Heart right ventricle (tissue), 16 donors: Measurements from ENCODE around the gene KCNMA1. TPM values are rescaled to one million over a fixed set of nuclear protein-coding genes. Genes with fewer than 3 reads are reported as not detected.

ENCODE experiments used
- ATAC-seq, 8 donors: fragments of 200-7000 bp; cut with Tn5 transposase; one replicate each; pipeline ENCODE4 v1.9.1; 2020; ENCODE audit warnings: mild to moderate bottlenecking in 8 of 8, moderate library complexity in 8 of 8, moderate number of reproducible peaks in 1 of 8
- DNase-seq, 2 donors: peaks; one replicate each; pipeline ENCODE4 v3.0.0-alpha.2; 2020
- H3K27ac ChIP-seq, 10 donors: fragments of 200-600 bp; sonication (generic) in 2 of 10; one replicate each; pipeline versions ENCODE4 v1.5.0 to v1.8.0; 2020 to 2022; ENCODE audit warnings: mild to moderate bottlenecking in 3 of 10
- H3K27me3 ChIP-seq, 7 donors: fragments of 200-600 bp; one replicate each; pipeline ENCODE4 v1.8.0; 2021 to 2022; ENCODE audit warnings: mild to moderate bottlenecking in 2 of 7
- H3K36me3 ChIP-seq, 9 donors: fragments of 200-600 bp; sonication (generic) in 1 of 9; one replicate each; pipeline versions ENCODE4 v1.5.0 to v1.8.0; 2020 to 2022; ENCODE audit warnings: mild to moderate bottlenecking in 2 of 9
- H3K4me1 ChIP-seq, 9 donors: fragments of 200-600 bp; sonication (generic) in 1 of 9; one replicate each; pipeline versions ENCODE4 v1.5.0 to v1.8.0; 2020 to 2022; ENCODE audit warnings: mild to moderate bottlenecking in 4 of 9
- H3K4me3 ChIP-seq, 10 donors: fragments of 200-600 bp; sonication (generic) in 2 of 10; one replicate each; pipeline versions ENCODE4 v1.5.0 to v1.8.0; 2020 to 2022; ENCODE audit warnings: mild to moderate bottlenecking in 7 of 10, moderate library complexity in 2 of 10
- H3K9me3 ChIP-seq, 11 donors: fragments of 200-600 bp in 10 of 11; sonication (generic) in 2 of 11; one replicate each; pipeline versions ENCODE4 v1.5.0 to v1.8.0; 2013 to 2022; ENCODE audit warnings: mild to moderate bottlenecking in 2 of 11, control low read depth in 1 of 11, moderate library complexity in 1 of 11
- CTCF ChIP-seq, 9 donors: fragments of 200-600 bp; sonication (generic) in 2 of 9; IDR thresholded peaks; one replicate each; pipeline versions ENCODE4 v1.5.0 to v1.8.0; 2021 to 2022; ENCODE audit warnings: antibody characterized with exemption in 9 of 9, mild to moderate bottlenecking in 5 of 9, moderate library complexity in 1 of 9
- WGBS, 2 donors: extraction: QIAGEN DNeasy Blood & Tissue Kit; methylation state at CpG; one replicate each; pipeline ENCODE4 v1.1.7; 2013; ENCODE audit warnings: inconsistent platforms in 1 of 2; 5-methylcytosine and 5-hydroxymethylcytosine counted together
- intact Hi-C, 10 donors: fragments of 100-400 bp; cut with DNase I; formaldehyde crosslinking; loops; one replicate each; pipeline versions ENCODE4 v1.11.1 to v1.14.2; 2022
- polyA plus RNA-seq, 2 donors: library from polyadenylated mRNA; stranded (reverse); fragments of 200-250 nt; gene quantifications; one replicate each; pipeline ENCODE4 v1.2.3, GENCODE V29; 2013
- total RNA-seq, 10 donors: library from RNA; stranded (reverse); fragmentation: NEBNext Ultra II Directional in 3 of 10; extraction: Animal tissue kit (Norgen Biotek cat#: 25700) in 3 of 10; gene quantifications; one replicate each; pipeline versions ENCODE4 v1.2.1 to v1.2.4, GENCODE V29; 2021 to 2023
- donor health status: Arrhythmogenic right ventricular cardiomyopathy.
- donor health status: ischemic (EF 13 %, LVEDD 7.1; RV severe dilation, severe dysfunction).
- donor health status: healthy with polysubstance abuse.
- donor health status: DM: no; HTN: yes; CAD: no.
- donor health status: DM: no; HTN: no; CAD: no.
- donor health status: ischemic (EF 25% LVEDD 6.9; RV normal size, moderate dysfunction).
- donor health status: ischemic (EF 25% LVEDD 5.7; RV mildly dilated, moderate dysfunction).
- donor health status: healthy.
- donor health status: DM: yes; HTN: yes; CAD: no.
- donor health status: Ischemic cardiomyopathy.
- donor health status: ischemic (EF 35%, LVEDD 5.7; RV mildly dilated, moderate dysfunction).
- donor health status: nonischemic (EF 11% LVEDD 7.7; RV severe dilation, severe dysfunction).
- donor health status: DM: yes; HTN: yes; CAD: no.
- donor health status: PGD.
- donor health status: ischemic (EF 29% LVEDD 5.4; RV normal size, mild dysfunction).
- donor health status: nonischemic (EF 23%, LVEDD 6.1; RV moderate dilation, normal function).

Gene KCNMA1
- total and polyA plus RNA-seq, 12 donors = 0.59 to 5.3 (median 1.6) TPM

GRCh38 chr10:77387247-77387646, 250.4 kb downstream of the KCNMA1 start:
- intact Hi-C loops = loop anchor here in 1 of 10 donors (10.0 kb wide), 1 partner anchor 212 kb away; no protein-coding TSS in a partner anchor
- DNase-seq = no peak
- H3K4me3 ChIP-seq = no peak overlapping the region
- H3K27me3 ChIP-seq = peaks cover 0 to 35% (median 5%) of the 10 kb centered on the region in 7 donors
- peaks cover 0 to 22% (median 12%) of the 10 kb centered on the region in 9 donors for H3K4me1 ChIP-seq
- no peaks in the 10 kb centered on the region for H3K9me3 ChIP-seq
- no peak overlapping the region for H3K27ac ChIP-seq
- no peaks in the 10 kb centered on the region for H3K36me3 ChIP-seq
- no peak for TF ChIP-seq CTCF (IDR thresholded peaks at IDR 0.05)
- ATAC-seq = no peak

- DNase-seq (no peak), ATAC-seq (no peak)
- no peak overlapping the region for H3K27ac ChIP-seq
- H3K4me3 ChIP-seq = no peak overlapping the region
- intact Hi-C loops = loop anchor here in 1 of 10 donors (10.0 kb wide), 1 partner anchor 212 kb away; no protein-coding TSS in a partner anchor
- H3K27me3 ChIP-seq = peaks cover 0 to 35% (median 5%) of the 10 kb centered on the region in 7 donors
- 31 to 41% methylated on average over 5 of the region's 5 CpGs for WGBS, 2 donors
- H3K4me1 ChIP-seq = peaks cover 0 to 20% (median 12%) of the 10 kb centered on the region in 9 donors
- H3K9me3 ChIP-seq = no peaks in the 10 kb centered on the region
- H3K36me3 ChIP-seq = no peaks in the 10 kb centered on the region
- no peak for TF ChIP-seq CTCF (IDR thresholded peaks at IDR 0.05)
Observed at GRCh38 chr10:77386838-77387237, 250.8 kb downstream of the KCNMA1 start.

DNA sequence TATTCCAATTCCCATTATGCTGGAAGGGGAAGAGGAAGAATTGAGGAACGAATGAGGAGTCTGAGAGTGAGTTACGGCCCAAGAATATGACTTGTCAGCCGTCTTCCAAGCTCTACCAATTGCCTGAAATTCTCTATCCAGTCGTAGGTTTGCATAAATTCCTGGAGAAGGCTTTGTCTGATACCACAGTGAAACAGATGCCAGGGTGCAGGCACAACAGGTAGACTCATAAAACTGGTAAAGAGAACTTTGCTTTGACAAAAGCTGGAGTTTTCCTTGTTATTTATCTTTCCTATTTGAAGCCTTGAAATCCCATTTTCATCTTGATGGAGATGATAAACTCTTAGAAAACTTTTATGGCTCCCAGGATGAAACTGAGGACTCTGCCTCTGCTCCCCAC, 251.2 kb downstream of the KCNMA1 start:
- Histone ChIP-seq H3K9me3 (no peaks in the 10 kb centered on the region), H3K4me3 (no peak overlapping the region), H3K4me1 (peaks cover 0 to 15% (median 11%) of the 10 kb centered on the region in 9 donors), H3K27me3 (peaks cover 0 to 35% (median 6%) of the 10 kb centered on the region in 7 donors), H3K36me3 (no peaks in the 10 kb centered on the region), H3K27ac (no peak overlapping the region)
- 80 to 81% methylated on average over 4 of the region's 4 CpGs for WGBS, 2 donors
- intact Hi-C loops = loop anchor here in 1 of 10 donors (10.0 kb wide), 1 partner anchor 212 kb away; no protein-coding TSS in a partner anchor
- TF ChIP-seq CTCF (IDR thresholded peaks at IDR 0.05) = no peak
- DNase-seq = no peak
- ATAC-seq = no peak

GRCh38 chr10:77385315-77385714, 252.3 kb downstream of the KCNMA1 start:
- intact Hi-C loops = loop anchor here in 1 of 10 donors (10.0 kb wide), 1 partner anchor 211 kb away; no protein-coding TSS in a partner anchor

More at GRCh38 chr10:77385315-77385714, 252.3 kb downstream of the KCNMA1 start:
- no peak overlapping the region for H3K27ac ChIP-seq
- H3K9me3 ChIP-seq = no peaks in the 10 kb centered on the region
- DNase-seq = no peak
- H3K4me1 ChIP-seq = peaks cover 0 to 5% (median 3%) of the 10 kb centered on the region in 9 donors
- WGBS, 2 donors = 86 to 88% methylated on average over 2 of the region's 2 CpGs
- no peak for ATAC-seq
- no peak overlapping the region for H3K4me3 ChIP-seq
- peaks cover 0 to 34% (median 14%) of the 10 kb centered on the region in 7 donors for H3K27me3 ChIP-seq
- H3K36me3 ChIP-seq = no peaks in the 10 kb centered on the region
- no peak for TF ChIP-seq CTCF (IDR thresholded peaks at IDR 0.05)
